HG02970 (cell line): ENCODE results near the gene RCCD1.
A peak's percentile ranks its signal among the peaks of the same experiment; 100 is the strongest.
"Not testable (repeated sequence)": the region's sequence is repeated elsewhere in the genome, so short reads cannot be mapped to it uniquely, and the experiment has no call there.

Experiments
- ATAC-seq: cut with Tn5 transposase; IDR thresholded peaks from one replicate; pipeline ENCODE4 v1.9.1; 2021; ENCODE audit warnings: mild to moderate bottlenecking, moderate library complexity, moderate number of reproducible peaks; ENCODE audit not compliant: unreplicated experiment, low FRiP score

The RCCD1 gene

GRCh38 chr15:90954712-90955623, at the start of gene RCCD1:
TSS of gene RCCD1 (plus strand) at chr15:90954884. CDS start at chr15:90956735, 1,851 bp downstream.
- peak; percentile 80 for ATAC-seq

GRCh38 chr15:90905306-90906180, 49.1 kb upstream of the RCCD1 start:
- no peak for ATAC-seq

- ATAC-seq, result no peak
Observed at GRCh38 chr15:90906181-90906849, 48.4 kb upstream of the RCCD1 start.

GRCh38 chr15:90907051-90907660, 47.5 kb upstream of the RCCD1 start:
- ATAC-seq, result no peak

- ATAC-seq, result no peak
Observed at GRCh38 chr15:90907838-90908507, 46.7 kb upstream of the RCCD1 start.

- not testable (repeated sequence) for ATAC-seq
Observed at GRCh38 chr15:90909449-90909848, 45.2 kb upstream of the RCCD1 start.

- no peak for ATAC-seq
Observed at GRCh38 chr15:90909976-90910375, 44.7 kb upstream of the RCCD1 start.

- ATAC-seq, result no peak
Observed at GRCh38 chr15:90910441-90911301, 44.0 kb upstream of the RCCD1 start.

GRCh38 chr15:90911302-90911623, 43.4 kb upstream of the RCCD1 start:
- ATAC-seq, result no peak

GRCh38 chr15:90911906-90912769, 42.5 kb upstream of the RCCD1 start:
- no peak for ATAC-seq

GRCh38 chr15:90912770-90913075, 42.0 kb upstream of the RCCD1 start:
- ATAC-seq, result no peak

- no peak for ATAC-seq
Observed at GRCh38 chr15:90913398-90913944, 41.2 kb upstream of the RCCD1 start.

- ATAC-seq, result no peak
Observed at GRCh38 chr15:90914305-90915080, 40.2 kb upstream of the RCCD1 start.

GRCh38 chr15:90915216-90915807, 39.4 kb upstream of the RCCD1 start:
- ATAC-seq, result no peak

GRCh38 chr15:90915808-90916440, 38.8 kb upstream of the RCCD1 start:
- no peak for ATAC-seq

GRCh38 chr15:90916461-90916860, 38.2 kb upstream of the RCCD1 start:
- no peak for ATAC-seq
